Pulmonary artery endothelial cell (primary cell): ENCODE measurements around the gene CHMP4B. TPM values are rescaled to one million over a fixed set of nuclear protein-coding genes. Genes with fewer than 3 reads are reported as not detected.

Source experiments
- DNase-seq: peaks from one replicate; pipeline ENCODE4 v3.0.0-alpha.2; 2011; ENCODE audit warnings: low read depth, low spot score
- total RNA-seq: library from RNA; depleted of rRNA; stranded (reverse); fragments of >200 nt; gene quantifications from 2 replicates; pipeline ENCODE4 v1.2.3, GENCODE V29; 2014

Gene CHMP4B
- total RNA-seq, 1 donor from 2014 or later, result 52.8 TPM

DNA sequence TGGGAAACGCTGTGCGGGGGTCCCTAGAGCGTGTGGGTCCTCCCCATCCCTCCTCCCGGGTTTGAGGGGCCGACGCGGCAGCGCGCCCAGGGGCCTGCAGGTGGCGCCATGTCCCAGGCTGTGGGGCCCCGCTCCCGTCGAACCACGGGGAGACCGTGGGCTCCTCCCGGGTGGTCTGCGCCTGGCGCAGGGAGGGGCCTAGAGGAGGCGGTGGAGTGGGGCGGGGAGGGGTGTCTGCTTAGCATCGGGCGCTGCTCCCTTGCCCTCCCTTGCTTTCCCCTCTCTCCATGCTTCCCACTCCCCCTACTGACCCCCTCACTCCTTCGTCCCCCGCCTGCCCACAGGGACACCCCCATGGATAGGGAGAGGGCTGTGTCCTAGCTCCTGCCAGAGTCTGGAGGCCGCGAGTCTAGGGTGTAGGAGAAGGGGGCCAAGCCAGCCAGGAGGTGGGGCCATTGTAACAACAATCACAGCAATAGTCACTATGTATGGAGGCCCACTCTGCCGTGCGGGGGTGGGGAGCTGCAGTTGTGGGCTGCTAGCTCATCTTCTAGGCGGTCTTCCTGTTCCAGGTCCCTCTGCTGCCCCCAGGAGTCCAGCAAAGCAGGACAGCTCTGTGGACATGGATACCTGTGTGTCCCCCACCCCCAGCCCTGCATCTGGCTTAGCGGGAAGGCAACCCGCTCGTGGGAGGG, 51.7 kb downstream of the CHMP4B start:
- peak; percentile 8 for DNase-seq

DNA sequence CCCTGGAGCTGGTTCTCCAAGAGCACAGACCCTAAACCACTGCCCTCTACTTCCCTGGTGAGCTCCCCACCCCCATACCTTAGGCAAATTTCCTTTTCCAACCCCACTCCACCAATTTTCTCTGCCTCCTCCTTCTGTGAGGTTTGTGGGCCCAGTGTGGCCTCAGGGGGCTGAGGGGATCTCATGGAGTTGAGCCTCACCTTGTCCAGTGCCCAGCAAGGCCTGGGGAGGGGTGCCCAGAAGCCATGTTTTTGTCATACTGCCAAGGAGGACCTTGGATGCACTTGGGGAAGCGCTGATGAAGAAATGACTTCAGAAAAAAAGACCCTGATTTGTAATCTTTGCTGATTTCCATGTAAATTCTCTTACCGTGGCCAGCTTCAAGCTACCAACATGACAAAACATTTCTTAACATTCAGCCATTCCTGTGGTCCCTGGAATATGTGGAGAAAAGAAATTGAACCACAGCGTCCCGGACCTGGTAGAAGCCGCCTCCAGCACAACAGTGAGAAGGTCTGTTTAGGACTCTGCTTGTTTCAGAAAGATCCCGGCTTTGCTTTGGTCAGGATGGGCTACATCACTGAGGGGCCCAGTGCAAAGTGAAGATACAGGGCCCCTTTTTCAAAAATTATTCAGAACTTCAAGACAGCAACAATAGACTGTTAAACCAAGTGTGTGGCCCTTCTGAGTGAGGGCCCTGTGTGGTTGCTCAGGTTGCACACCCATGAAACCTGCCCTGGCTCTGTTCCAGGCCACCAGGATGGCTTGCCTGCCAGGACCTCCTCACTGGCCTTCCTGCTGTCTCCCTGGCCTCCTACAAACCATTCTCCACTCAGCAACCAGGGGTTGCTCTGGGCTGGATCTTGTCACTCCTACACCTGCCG, 52.5 kb downstream of the CHMP4B start:
- DNase-seq, result no peak

DNA sequence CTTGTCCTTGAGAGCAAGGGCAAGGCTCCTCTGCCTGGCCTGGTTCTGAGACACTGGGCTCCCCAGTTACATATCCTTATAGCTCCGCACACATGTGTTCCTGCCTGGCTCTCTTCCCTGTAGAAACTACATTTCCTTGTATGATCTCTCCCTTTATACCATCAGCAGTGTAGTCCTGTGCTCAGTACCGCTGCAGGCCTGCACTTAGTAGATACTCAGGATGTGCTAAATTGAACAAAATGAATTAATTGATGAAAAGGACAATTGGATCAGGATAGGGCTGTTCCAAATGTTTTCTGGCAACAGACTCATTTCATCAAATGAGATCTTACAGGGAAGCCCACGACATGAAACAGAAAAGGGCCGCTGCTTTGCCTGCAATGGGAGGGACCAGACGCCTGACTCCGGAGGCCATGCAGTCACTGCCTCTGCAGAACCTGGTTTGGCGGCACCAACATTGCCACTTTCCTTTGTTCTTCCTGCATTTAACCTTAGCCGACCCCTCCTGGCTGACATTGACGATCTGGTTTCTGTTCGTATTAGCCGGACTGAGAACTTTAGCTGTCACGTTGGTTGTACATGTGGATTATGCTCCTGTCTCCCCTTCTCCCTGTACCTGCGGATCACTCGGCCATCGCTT, 53.3 kb downstream of the CHMP4B start:
- no peak for DNase-seq

DNA sequence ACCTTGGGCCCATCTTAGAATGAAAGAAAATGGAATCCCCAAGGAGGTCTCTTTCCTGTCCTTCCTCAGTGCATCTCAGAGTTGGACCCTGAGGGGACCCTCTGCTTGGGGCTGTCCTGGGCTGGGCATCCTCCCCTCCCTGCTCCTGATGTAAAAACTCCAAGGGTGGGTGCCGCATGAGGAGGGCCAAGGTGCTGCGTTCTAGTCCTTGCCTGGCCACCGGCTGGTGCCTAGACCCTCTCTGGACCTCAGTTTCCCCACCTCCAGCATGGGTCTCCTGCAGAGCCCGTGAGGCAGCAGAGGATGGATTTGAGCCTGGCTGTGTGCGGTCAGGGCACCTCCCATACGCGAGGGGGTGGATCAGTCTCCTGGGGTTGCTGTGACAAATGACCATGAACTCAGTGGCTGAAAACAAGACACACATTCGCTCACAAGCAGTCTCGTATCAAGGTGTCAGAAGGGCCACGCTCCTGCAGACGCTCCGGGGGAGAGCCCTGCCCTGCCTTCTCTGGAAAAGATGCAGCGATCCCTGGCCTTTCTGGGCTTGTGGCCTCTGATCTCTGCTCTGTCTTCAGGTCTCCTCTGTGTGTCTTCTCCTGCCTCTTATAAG, 54.7 kb downstream of the CHMP4B start:
- no peak for DNase-seq

DNA sequence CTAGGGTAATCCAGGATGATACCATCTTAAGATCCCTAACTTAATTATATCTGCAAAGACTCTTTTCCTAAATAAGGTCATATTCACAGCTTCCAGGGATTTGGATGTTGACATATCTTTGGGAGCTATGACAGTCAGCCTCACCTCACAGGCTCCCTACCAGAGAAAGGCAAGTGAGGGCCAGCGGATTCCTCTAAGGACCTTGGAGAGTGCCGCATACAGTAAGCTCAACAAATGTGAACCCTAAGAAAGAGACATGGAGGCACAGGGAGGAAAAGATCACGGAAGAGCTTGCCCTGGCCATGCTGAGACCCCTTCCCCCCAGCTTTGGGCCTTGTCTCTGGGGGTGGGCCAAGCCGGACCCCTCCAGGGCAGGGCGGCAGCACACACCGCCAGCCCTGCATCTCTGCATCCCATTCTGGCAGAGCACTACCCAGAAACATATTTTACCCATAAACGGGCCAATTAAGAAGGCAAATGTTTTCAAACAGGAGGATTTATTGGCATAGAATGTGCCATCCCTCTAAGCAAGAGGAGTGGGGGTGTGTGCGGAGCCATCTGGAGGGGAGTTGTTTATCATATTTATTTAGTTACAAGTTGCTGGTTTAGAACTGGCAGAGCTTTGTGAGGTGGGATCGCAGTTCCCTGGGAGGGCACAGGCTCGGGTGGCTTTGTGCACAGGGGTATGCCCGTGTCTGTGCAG, 55.4 kb downstream of the CHMP4B start:
- no peak for DNase-seq

DNA sequence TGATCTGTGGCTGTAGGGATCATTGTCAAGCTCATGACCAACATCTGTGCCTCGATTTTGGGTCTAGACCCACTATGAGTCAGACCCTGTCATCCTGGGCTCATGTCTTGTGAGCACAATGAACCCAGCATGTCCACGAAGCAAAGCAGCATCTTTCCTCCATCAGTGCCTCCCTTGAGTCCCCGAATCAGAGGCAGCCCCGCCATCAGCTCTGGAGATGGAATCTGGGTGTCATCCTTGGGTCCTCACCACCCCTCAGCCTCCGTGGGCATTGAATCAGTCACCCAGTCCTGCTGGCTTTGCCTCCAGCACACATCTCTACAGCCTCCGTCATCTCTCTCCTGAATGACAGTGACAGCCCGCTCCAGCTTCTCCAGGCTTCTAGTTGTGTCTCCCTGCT, 56.9 kb downstream of the CHMP4B start:
- no peak for DNase-seq

DNA sequence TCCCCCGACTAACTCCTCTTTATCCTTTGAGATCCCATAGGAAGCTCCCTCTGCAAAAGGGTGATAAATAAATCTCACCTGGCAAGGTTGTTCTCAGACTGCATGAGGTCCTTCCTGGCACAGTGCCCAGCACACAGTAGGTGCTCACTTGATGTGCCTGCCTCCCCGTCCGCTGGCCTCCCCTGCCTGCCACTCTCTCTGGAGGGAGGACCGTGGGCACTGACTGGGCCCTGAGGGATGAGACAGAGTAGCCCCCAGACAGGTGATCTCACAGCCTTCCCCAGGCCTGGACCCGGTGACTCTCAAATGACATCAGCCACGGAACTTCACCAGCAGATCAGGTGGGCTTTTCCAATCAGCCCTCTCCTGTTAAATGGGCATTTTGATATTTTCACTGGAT, 57.4 kb downstream of the CHMP4B start:
- no peak for DNase-seq

DNA sequence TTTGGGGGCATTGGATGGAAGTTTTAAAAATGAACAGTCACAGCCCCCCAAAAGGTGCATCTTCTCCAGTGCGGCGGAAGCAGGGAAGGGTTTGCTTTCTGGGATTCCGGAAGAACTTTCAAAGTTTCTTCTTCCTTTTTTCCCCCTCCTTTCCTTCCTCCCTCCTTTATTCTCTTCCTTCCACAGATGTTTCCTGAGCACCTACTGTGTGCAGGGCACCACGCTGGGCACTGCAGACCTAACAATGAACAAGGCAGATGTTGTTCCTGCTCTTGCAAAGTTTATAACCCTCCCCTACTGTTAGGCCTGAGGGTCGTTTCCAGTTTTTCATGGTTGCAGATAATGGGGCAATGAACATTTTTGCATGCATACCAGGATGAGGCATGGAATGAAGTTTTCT, 58.1 kb downstream of the CHMP4B start:
- no peak for DNase-seq

DNA sequence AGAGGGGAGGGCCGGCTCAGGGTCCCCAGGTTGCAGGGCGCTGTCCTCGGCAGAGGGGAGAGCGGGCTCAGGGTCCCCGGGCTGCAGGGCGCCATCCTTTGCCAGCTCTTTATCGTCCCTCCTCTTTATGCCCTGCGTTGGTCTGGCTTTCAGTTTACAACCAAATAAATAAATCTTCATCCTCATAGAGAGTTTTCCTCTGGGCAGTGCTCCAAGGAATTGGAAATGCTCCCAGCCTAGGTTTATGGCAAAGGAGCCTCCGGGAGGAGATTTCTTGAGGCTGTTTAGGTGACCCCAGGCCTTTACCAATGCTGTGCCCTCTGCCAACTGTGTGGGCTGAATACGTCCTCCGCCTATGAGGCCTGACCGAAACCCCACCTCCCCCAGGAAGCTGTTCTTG, 60.2 kb downstream of the CHMP4B start:
- no peak for DNase-seq

DNA sequence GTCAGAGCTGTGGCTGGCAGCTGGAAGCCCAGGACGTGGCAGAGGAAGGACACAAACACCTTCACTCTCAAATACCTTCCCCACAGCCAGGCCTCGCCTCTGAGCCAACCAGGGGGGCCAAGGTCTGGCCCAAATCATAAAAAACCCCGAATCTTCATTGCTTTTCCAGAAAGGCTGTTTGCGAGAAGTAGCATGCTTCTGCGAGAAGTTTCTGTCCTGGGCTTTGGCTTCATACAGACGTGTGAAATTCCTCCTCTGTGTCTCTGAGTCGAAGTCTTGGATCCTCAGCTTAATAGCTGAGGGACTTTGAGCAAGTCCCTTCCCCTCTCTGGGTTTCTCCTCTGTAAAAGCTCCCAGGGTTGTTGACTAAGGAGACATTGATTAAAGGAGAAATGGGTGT, 63.0 kb downstream of the CHMP4B start:
- DNase-seq, result no peak

DNA sequence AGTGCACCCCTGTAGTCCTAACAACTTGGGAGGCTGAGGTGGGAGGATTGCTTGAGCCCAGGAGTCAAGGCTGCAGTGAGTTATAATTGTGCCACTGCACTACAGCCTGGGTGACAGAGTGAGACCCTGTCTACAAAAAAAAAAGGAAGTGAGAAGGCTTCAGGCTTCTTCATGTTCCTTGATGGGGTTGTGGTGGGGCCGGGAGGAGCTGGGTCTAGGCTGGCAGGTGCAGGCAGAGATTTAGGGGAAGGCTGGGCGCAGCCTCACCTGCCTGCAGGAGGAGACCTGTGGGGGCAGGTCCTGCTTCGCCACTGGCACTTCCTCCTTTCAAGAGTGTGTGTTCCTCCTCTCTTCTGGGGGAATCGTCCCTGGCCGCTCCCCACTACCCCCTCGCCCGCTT, 63.9 kb downstream of the CHMP4B start:
- DNase-seq, result no peak

DNA sequence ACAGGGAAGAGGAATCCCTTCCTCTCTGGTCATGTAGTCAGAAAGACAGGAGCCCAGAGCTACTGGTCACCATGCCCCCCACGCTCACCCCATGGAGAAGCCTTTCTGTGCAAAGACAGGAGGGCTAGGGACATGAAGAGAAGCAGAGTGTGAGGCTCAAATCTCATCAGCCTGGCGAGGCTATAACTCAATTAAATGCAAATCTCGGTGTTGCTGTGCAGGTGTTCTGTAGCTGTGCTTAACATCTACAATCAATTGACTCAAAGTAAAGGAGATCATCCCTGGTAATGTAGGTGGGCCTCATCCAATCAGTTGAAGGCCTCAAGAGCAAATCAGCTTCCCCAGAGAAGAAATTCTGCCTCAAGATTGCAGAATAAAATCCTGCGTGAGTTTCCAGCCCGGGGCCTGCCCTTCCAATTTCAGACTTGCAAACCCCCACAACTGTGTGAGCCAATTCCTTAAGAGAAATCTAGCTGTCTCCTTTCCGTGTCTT, 64.4 kb downstream of the CHMP4B start:
- no peak for DNase-seq

DNA sequence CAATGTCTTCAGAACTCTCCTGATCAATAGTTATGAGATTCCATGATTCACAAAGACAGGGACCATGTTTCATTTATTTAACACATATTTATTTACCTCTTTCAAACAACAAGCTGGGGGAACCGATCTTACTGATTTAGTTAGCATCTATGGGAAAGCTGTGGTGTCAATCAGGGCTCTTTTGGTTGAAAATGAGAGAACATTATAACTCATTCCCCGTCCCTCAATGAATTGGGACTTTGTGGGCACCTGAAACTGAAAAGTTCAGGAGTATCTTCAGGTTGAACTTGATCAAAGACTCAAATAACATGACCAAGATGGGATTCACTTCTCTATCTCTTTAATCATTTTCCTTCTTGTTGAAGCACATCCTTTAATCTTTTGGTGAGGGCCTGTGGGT, 67.4 kb downstream of the CHMP4B start:
- DNase-seq, result no peak

DNA sequence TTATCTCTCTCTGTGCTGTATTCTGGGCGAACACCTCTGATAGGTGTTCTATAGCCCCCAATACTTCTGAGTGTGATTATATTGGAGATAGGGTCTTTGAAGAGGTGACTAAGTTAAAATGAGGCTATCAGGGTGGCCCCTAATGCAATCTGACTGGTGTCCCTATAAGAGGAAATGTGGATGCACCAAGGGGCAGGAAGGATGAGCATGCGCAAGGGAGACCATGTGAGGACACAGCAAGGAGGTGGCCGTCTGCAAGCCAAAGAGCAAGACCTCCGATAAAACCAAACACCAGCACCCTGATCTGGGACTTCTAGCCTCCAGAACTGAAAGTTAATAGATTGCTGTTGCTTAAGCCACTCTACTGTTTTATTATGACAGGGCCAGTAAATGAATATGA, 69.2 kb downstream of the CHMP4B start:
- DNase-seq, result no peak

DNA sequence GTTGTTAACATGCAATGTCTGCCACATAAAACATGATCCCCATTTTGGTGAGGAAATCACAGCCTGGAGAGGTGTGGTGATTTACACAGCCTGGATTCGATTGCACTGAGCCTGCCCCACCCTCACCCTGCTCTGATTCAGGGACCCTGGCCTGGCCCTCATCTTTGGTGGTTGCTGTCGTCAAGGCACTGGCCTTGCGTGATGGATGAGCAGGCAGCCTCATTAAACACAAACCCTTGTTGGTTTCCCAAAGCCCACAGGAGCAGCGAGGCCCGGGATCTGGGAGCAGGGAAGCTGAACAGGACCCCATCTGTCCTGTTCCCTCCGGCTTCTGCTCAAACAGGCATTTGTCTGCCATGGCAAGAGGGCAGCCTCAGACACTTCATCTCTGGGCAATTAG, 70.8 kb downstream of the CHMP4B start:
- no peak for DNase-seq

DNA sequence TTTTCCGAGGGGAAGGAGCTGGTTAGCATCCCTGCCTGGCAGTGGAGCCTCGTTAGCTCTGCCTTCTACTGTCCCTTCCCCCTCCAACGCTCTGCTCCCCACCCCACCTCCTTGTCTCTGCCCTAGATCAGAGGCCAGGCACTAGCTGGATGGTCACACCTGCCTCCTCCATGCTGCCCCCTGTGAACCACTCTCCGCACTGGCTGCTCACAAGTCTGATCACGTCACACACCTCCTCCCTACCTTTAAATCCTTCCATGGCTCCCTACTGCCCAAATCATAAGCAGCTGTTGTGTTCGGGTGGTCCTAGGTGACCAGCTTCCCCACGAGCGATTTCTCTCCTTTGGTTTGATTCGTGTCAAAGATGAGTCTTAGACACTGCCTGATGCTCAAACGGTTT, 71.3 kb downstream of the CHMP4B start:
- DNase-seq, result no peak

DNA sequence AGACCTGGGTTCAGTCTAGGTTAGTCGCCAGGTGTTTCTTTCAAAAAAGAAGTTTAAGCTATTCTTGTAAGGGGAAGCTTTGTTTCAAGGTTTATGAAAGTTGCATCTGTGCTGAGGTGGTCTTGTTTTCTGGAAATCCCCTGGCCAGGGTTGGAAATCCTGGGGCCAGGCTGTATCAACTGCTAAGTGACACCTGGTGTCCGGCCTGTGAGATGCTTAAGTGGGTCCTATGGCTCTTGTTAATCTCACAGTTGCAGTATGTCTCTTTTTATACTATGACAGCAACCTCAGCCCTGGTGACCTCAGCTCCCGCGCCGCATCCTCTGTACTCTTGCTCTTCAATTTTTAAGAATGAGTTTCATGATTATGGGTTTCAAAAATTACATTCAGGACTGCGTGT, 72.0 kb downstream of the CHMP4B start:
- no peak for DNase-seq

DNA sequence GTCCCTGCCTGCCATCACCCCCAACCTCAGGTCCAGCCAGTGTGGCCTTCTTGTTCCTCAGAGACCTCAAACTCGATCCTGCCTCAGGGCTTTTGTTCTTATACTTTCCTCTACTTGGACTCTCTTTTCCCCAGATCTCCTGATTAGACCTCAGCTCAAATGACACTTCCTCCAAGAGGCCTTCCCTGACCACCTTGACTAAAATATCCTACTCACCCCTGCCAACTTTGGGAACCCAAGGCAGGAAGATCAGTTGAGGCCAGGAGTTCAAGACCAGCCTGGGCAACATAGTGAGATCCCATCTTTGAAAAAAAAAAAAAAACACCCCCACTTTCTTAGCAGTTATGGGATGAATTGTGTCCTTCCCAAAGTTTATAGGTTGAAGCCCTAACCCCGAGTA, 73.5 kb downstream of the CHMP4B start:
- DNase-seq, result no peak

DNA sequence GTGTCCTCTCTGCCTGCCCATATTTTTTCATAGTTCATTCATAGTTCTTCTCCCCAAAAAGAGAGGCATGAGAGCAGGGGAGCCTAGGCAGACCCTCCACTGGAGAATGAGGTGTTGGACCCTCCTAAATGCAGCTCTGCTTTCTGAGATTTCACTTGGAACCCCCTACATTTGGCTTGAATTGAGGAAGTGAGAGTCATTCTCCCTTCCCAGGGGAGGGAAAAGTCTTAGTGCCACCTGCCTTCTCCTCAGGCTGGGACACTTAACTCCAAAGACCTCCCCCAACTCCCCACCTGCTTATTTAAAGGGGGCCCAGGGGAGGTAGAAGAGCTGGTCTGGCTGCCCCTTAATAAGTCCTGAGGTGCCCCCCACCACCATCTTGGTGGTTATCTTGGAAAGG, 78.2 kb downstream of the CHMP4B start:
- no peak for DNase-seq

DNA sequence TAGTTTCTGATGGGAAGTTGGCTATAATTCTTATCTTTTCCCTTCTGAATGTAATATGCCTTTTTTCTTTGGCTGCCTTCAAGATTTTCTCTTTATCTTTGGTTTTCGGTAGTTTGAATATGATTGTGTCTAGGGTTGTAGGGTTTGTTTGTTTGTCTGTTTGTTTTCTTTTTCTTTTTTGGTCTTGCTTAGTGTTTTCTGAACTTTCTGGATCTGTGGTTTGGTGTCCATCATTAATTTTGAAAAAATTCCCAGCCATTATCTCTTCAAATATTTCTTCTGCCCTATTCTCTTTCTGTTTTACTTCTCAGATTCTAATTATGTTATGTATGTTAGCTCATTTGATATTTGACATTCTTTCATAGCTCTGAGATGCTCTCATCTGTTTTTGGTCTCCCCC, 79.4 kb downstream of the CHMP4B start:
- DNase-seq, result no peak

DNA sequence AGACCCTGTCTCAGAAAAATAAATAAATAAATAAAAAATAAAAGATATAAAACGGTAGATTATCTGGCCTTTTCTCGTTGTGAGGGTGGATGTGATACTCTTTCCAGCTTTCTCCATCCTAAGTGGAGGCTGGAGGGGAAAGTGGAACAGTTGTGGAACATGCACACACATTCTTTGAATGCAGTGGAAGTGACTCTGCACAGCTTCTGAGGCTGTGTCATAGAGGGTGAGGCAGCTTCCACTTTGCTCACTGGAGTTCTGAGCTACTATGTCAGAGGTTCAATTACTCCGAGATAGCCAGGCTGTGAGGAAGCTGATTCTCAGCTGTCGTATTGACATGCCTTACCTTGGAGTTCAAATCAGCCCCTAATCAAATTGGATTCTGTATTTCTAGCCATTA, 82.2 kb downstream of the CHMP4B start:
- no peak for DNase-seq
